HL-60 (cell line): ENCODE results near the gene JPT2.

Experiments
- GABPA ChIP-seq: IDR thresholded peaks from 2 replicates; pipeline ENCODE4 v1.6.1; 2012; ENCODE audit warnings: low read depth
- POLR2AphosphoS5 ChIP-seq: IDR thresholded peaks from 2 replicates; pipeline ENCODE4 v1.6.1; 2012; ENCODE audit warnings: low read depth
- TF ChIP-seq, protein P1 (sequence below): IDR thresholded peaks from one replicate; pipeline ENCODE4 v1.5.1; 2011; ENCODE audit warnings: low read length, control low read depth, inconsistent platforms; ENCODE audit not compliant: insufficient read depth

DNA sequence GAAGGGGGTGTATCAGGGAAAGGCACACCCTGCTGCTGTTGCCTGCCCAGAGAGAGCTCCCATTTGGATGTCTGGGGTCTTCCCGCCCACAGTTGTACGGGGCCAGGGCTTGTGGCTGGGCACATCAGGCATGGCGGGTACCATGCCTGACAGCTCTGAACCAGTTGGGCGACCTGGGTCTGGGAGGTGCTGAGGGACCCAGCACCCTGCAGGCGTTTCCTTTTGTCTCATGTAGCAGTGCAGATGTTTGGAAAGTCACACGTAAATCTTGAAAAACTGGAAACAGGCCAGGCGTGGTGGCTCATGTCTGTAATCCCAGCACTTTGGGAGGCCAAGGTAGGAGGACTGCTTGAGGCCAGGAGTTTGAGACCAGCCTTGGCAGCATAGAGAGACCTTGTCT is 8.4 kb upstream of the JPT2 start:
- TF ChIP-seq, protein P1, sequence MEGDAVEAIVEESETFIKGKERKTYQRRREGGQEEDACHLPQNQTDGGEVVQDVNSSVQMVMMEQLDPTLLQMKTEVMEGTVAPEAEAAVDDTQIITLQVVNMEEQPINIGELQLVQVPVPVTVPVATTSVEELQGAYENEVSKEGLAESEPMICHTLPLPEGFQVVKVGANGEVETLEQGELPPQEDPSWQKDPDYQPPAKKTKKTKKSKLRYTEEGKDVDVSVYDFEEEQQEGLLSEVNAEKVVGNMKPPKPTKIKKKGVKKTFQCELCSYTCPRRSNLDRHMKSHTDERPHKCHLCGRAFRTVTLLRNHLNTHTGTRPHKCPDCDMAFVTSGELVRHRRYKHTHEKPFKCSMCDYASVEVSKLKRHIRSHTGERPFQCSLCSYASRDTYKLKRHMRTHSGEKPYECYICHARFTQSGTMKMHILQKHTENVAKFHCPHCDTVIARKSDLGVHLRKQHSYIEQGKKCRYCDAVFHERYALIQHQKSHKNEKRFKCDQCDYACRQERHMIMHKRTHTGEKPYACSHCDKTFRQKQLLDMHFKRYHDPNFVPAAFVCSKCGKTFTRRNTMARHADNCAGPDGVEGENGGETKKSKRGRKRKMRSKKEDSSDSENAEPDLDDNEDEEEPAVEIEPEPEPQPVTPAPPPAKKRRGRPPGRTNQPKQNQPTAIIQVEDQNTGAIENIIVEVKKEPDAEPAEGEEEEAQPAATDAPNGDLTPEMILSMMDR = no peak
- TF ChIP-seq POLR2AphosphoS5 (no peak), GABPA (no peak)
